HepG2 (cell line): ENCODE results near the gene ARFIP1. TPM values are rescaled to one million over a fixed set of nuclear protein-coding genes. Genes with fewer than 3 reads are reported as not detected.

Experiments
- ATAC-seq: fragments of 200-7000 bp; cut with Tn5 transposase; 3 replicates; pipeline ENCODE4 v1.9.1; 2020; ENCODE audit warnings: mild to moderate bottlenecking, moderate library complexity
- BruUV-seq: library from RNA; stranded (reverse); fragments of 400-500 nt; replicated peaks from 2 replicates; lab custom pipeline; 2021; lab: Mats Ljungman, UMichigan
- CTCF ChIA-PET: fragments of 300-600 bp; formaldehyde crosslinking; extraction: SDS; loops from one replicate; lab custom pipeline; 2021; ENCODE audit warnings: low total read pairs, inconsistent platforms, low intra/inter-chr PET ratio; lab: Yijun Ruan, JAX
- POLR2A ChIA-PET: fragments of 350-600 bp; sonication (Branson Sonifier 250); formaldehyde crosslinking; loops from one replicate; lab custom pipeline; 2020; ENCODE audit warnings: antibody characterized with exemption, inconsistent platforms; lab: Yijun Ruan, JAX
- DNase-seq: peaks from one replicate; pipeline ENCODE4 v3.0.0-alpha.2; 2015; ENCODE audit warnings: low spot score
- FAIRE-seq: peaks from 3 replicates; lab custom pipeline; 2011; peaks lifted over from hg19 to GRCh38; lab: Jason Lieb, UNC
- H2AFZ ChIP-seq: one replicate; pipeline ENCODE4 v1.6.1; 2011; ENCODE audit warnings: low read length, inconsistent platforms
- H3K27ac ChIP-seq: fragments of 300-600 bp; 3 replicates; pipeline ENCODE4 v1.8.0; 2011; ENCODE audit warnings: mixed run types, mild to moderate bottlenecking, mixed read lengths, low read length, inconsistent platforms; ENCODE audit not compliant: insufficient read depth; ENCODE audit errors: extremely low read length
- H3K27me3 ChIP-seq, 2 experiments: fragments of 200-600 bp in 1 of 2; 2 replicates in 1 of 2; 3 replicates in 1 of 2; pipeline versions ENCODE4 v1.6.0 to v1.8.0; 2011; ENCODE audit warnings: low read length in 2 of 2, mild to moderate bottlenecking in 2 of 2, moderate library complexity in 2 of 2, inconsistent platforms in 1 of 2; ENCODE audit not compliant: insufficient read depth in 2 of 2, control insufficient read depth in 1 of 2
- H3K36me3 ChIP-seq, 2 experiments: fragments of 200-600 bp in 1 of 2; replicated peaks in 1 of 2; 2 replicates in 1 of 2; 3 replicates in 1 of 2; pipeline versions ENCODE4 v1.5.1 to v1.8.0; 2011; ENCODE audit warnings: low read length in 2 of 2, inconsistent platforms in 1 of 2; ENCODE audit not compliant: insufficient read depth in 2 of 2, control insufficient read depth in 1 of 2
- H3K4me1 ChIP-seq: 2 replicates; pipeline ENCODE4 v1.5.1; 2012; ENCODE audit warnings: low read length, inconsistent platforms; ENCODE audit not compliant: insufficient read depth
- H3K4me2 ChIP-seq: 2 replicates; pipeline ENCODE4 v1.6.0; 2011; ENCODE audit warnings: low read depth, low read length, inconsistent platforms
- H3K4me3 ChIP-seq, 3 experiments: fragments of 200-600 bp in 1 of 3; sonication (generic), shearing (Covaris generic) in 1 of 3; replicated peaks in 1 of 3; 2 replicates each; pipeline ENCODE4 v1.5.1; 2011 to 2016; ENCODE audit warnings: low read length in 3 of 3, inconsistent platforms in 2 of 3, low read depth in 2 of 3, mild to moderate bottlenecking in 2 of 3, control low read depth in 1 of 3, mixed read lengths in 1 of 3; ENCODE audit not compliant: insufficient read depth in 1 of 3
- H3K79me2 ChIP-seq: one replicate; pipeline ENCODE4 v1.6.1; 2011; ENCODE audit warnings: low read length, inconsistent platforms; ENCODE audit not compliant: insufficient read depth
- H3K9ac ChIP-seq: 2 replicates; pipeline ENCODE4 v1.6.0; 2011; ENCODE audit warnings: mild to moderate bottlenecking, low read depth, low read length, inconsistent platforms; ENCODE audit not compliant: insufficient read depth
- H3K9me3 ChIP-seq: 2 replicates; pipeline ENCODE4 v1.5.1; 2012; ENCODE audit warnings: mild to moderate bottlenecking, low read length
- H4K20me1 ChIP-seq: 2 replicates; pipeline ENCODE4 v1.6.0; 2011; ENCODE audit warnings: inconsistent platforms, mild to moderate bottlenecking, low read length, moderate library complexity; ENCODE audit not compliant: insufficient read depth
- ARHGAP35 ChIP-seq: sonication (generic); formaldehyde crosslinking; IDR thresholded peaks from 2 replicates; pipeline ENCODE4 v1.9.0; 2022; ENCODE audit warnings: mild to moderate bottlenecking, inconsistent platforms, moderate library complexity, missing genetic modification reagents, borderline replicate concordance
- GATAD1 ChIP-seq: IDR thresholded peaks from 2 replicates; pipeline ENCODE4 v1.6.1; 2016; ENCODE audit warnings: missing genetic modification reagents, missing compliant biosample characterization
- HCFC1 ChIP-seq: fragments of 150-350 bp; IDR thresholded peaks from 2 replicates; pipeline ENCODE4 v1.6.1; 2014; ENCODE audit warnings: low read depth, low read length
- KDM1A ChIP-seq: IDR thresholded peaks from 2 replicates; pipeline ENCODE4 v1.6.1; 2016; ENCODE audit warnings: missing compliant biosample characterization
- MAF1 ChIP-seq: sonication (generic); formaldehyde crosslinking; IDR thresholded peaks from 2 replicates; pipeline ENCODE4 v1.5.0; 2020; ENCODE audit warnings: missing genetic modification reagents, borderline replicate concordance
- NR3C1 ChIP-seq: sonication (generic); formaldehyde crosslinking; IDR thresholded peaks from 2 replicates; pipeline ENCODE4 v1.4.0; 2020; ENCODE audit warnings: missing genetic modification reagents
- PAF1 ChIP-seq: IDR thresholded peaks from 2 replicates; pipeline ENCODE4 v1.6.1; 2016; ENCODE audit warnings: missing genetic modification reagents, missing compliant biosample characterization
- REXO4 ChIP-seq: sonication (generic); formaldehyde crosslinking; IDR thresholded peaks from 2 replicates; pipeline ENCODE4 v1.8.0; 2022; ENCODE audit warnings: missing genetic modification reagents, mild to moderate bottlenecking, borderline replicate concordance
- RFXANK ChIP-seq: IDR thresholded peaks from 2 replicates; pipeline ENCODE4 v1.6.1; 2016
- SNAPC2 ChIP-seq: sonication (generic); formaldehyde crosslinking; IDR thresholded peaks from 2 replicates; pipeline ENCODE4 v1.8.1; 2022; ENCODE audit warnings: mild to moderate bottlenecking, missing genetic modification reagents
- SP140L ChIP-seq: sonication (generic); formaldehyde crosslinking; IDR thresholded peaks from 2 replicates; pipeline ENCODE4 v1.4.0; 2020; ENCODE audit warnings: missing genetic modification reagents, borderline replicate concordance
- TRAFD1 ChIP-seq: sonication (generic); formaldehyde crosslinking; IDR thresholded peaks from 2 replicates; pipeline ENCODE4 v1.5.1; 2020; ENCODE audit warnings: missing genetic modification reagents, mild to moderate bottlenecking, borderline replicate concordance
- ZNF503 ChIP-seq: sonication (generic); formaldehyde crosslinking; IDR thresholded peaks from 2 replicates; pipeline ENCODE4 v1.4.0; 2020; ENCODE audit warnings: missing genetic modification reagents
- ZNF597 ChIP-seq: sonication (generic); formaldehyde crosslinking; IDR thresholded peaks from 2 replicates; pipeline ENCODE4 v1.5.0; 2020; ENCODE audit warnings: missing genetic modification reagents
- ZNF672 ChIP-seq: sonication (generic); formaldehyde crosslinking; IDR thresholded peaks from 2 replicates; pipeline ENCODE4 v1.8.1; 2022; ENCODE audit warnings: missing genetic modification reagents
- ZNF674 ChIP-seq: sonication (generic); formaldehyde crosslinking; IDR thresholded peaks from 2 replicates; pipeline ENCODE4 v1.5.0; 2020; ENCODE audit warnings: low read depth, mild to moderate bottlenecking, missing genetic modification reagents
- ZNF678 ChIP-seq: sonication (generic); formaldehyde crosslinking; IDR thresholded peaks from 2 replicates; pipeline ENCODE4 v1.4.0; 2020; ENCODE audit warnings: mild to moderate bottlenecking, missing genetic modification reagents
- WGBS: methylation state at CpG from one replicate; pipeline ENCODE4 v1.1.6; 2017; ENCODE audit warnings: low lambda C conversion rate; 5-methylcytosine and 5-hydroxymethylcytosine counted together
- in situ Hi-C: cut with HindIII; loops from 2 replicates; pipeline ENCODE4 v1.10.0; 2017; ENCODE audit warnings: low pct_unique_long_range_greater_than_20kb; ENCODE audit not compliant: extremely low pct_ligation_motif_present
- intact Hi-C: fragments of 100-400 bp; cut with micrococcal nuclease; formaldehyde crosslinking; loops from one replicate; pipeline ENCODE4 v1.10.0; 2022; ENCODE audit not compliant: unreplicated experiment
- polyA plus RNA-seq, 8 experiments: library from polyadenylated mRNA; depleted of rRNA in 3 of 8; stranded (reverse) in 7 of 8; unstranded in 1 of 8; fragments of >200 nt; fragmentation: Illumina TruSeq in 4 of 8; extraction: Trizol in 4 of 8; gene quantifications; 2 replicates each; pipeline versions ENCODE4 v1.2.1 to v1.2.3, GENCODE V29; 2011 to 2016; ENCODE audit warnings: low read depth in 4 of 8, missing spikeins in 1 of 8, mixed read lengths in 1 of 8; ENCODE audit not compliant: insufficient read depth in 1 of 8
- total RNA-seq, 5 experiments: library from RNA; depleted of rRNA; stranded (reverse); fragments of >200 nt; fragmentation: Illumina TruSeq; extraction: Trizol; gene quantifications; 2 replicates each; pipeline ENCODE4 v1.2.3, GENCODE V29; 2016; ENCODE audit warnings: low read depth in 1 of 5

Gene ARFIP1
- total and polyA plus RNA-seq, 2 of the 13 experiments (the other 11 are each of a cell fraction or from before 2014, with no cell fraction given) = 9.9 to 27.7 TPM

- TF ChIP-seq TRAFD1 (CRISPR knock-in tag) = no peak
- TF ChIP-seq ARHGAP35 (CRISPR knock-in tag) = no peak
- TF ChIP-seq HCFC1 = no peak
- TF ChIP-seq, all 625 proteins: peak for 0
Observed at GRCh38 chr4:152925851-152926250, 146.1 kb downstream of the ARFIP1 start (continued).

GRCh38 chr4:152926959-152927358 is 147.2 kb downstream of the ARFIP1 start:
- DNase-seq (no peak), FAIRE-seq (no peak), ATAC-seq (no peak)
- TF ChIP-seq ZNF678 (no peak), SP140L (CRISPR knock-in tag) (no peak), SNAPC2 (CRISPR knock-in tag) (no peak), GATAD1 (CRISPR knock-in tag) (no peak), RFXANK (CRISPR knock-in tag) (no peak), MAF1 (CRISPR knock-in tag) (no peak), ZNF503 (CRISPR knock-in tag) (no peak), ZNF672 (CRISPR knock-in tag) (no peak), PAF1 (CRISPR knock-in tag) (no peak), REXO4 (CRISPR knock-in tag) (no peak), ZNF674 (CRISPR knock-in tag) (no peak), ZNF597 (no peak), KDM1A (CRISPR knock-in tag) (no peak), NR3C1 (no peak)
- H3K27me3 ChIP-seq = no peaks in the 10 kb centered on the region; a peak in 1 of 5 replicates
- WGBS = 16% methylated on average over 4 of the region's 4 CpGs
- H4K20me1 ChIP-seq = no peaks in the 10 kb centered on the region
- no peaks in the 10 kb centered on the region for H3K79me2 ChIP-seq
- CTCF ChIA-PET = no interaction called here
- H3K4me1 ChIP-seq = peaks cover 12% of the 10 kb centered on the region; the same call in 1 of the 2 replicates
- in situ Hi-C loops = no loop called here
- H2AFZ ChIP-seq = no peak overlapping the region
- no peak overlapping the region for H3K4me2 ChIP-seq
- intact Hi-C loops = no loop called here
- POLR2A ChIA-PET = no interaction called here
- no TSS peak for BruUV-seq
- H3K36me3 ChIP-seq = no peaks in the 10 kb centered on the region
- H3K27ac ChIP-seq = no peak overlapping the region
- H3K4me3 ChIP-seq = no peak overlapping the region
- H3K9ac ChIP-seq = no peak overlapping the region
- no peaks in the 10 kb centered on the region for H3K9me3 ChIP-seq
